Hematopoietic multipotent progenitor cell treated with erythropoietin and hydrocortisone succinate and interleukin-3 and kit ligand, for 6 days (in vitro differentiated cells): ENCODE data around the gene SVEP1.
A peak's percentile ranks its signal among the peaks of the same experiment; 100 is the strongest.

Source experiments
- DNase-seq: peaks from one replicate; pipeline ENCODE4 v3.0.0-alpha.2; 2015

Gene SVEP1

DNA sequence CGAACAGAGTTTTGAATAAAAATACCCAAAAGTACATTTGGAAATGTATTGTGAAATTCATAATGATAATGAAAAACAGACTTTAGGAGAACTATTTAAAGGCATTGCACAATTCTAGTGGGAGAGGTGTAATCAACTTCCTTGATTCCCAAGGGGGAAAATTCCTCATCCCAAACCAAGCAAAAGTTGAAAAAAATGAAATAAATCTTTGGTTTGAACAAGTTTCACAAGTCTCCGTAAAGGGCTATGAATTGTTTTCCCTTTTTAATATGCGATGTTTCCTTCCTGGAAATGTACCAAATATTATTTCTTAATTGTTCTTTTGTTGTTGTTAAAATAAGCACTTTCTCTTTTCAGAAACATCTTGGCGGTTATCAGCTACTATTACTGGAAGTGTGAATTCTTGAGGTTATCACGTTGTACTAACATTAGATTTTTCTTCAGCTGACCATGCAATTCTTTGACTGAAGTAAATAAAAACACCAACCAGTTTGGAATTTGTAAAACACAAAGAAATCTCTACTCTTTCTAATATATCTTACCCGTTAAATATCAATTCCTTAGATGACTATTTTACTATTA, 59.3 kb downstream of the SVEP1 start:
- DNase-seq: no peak

DNA sequence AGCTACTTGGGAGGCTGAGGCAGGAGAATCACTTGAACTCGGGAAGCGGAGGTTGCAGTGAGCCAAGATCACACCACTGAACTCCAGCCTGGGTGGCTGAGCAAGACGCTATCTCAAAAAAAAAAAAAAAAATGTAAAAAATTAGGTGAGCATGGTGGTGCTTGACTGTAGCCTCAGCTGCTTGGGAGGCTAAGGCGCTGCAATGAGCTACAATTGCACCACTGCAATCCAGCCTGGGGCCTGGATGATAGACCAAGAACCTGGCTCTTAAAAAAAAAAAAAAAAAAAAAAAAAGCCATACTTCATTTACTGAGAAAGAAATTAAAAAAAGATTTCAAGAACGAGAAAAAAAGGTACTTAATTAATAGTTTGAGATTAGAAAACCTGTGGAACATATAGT, 62.1 kb downstream of the SVEP1 start:
- DNase-seq: no peak

DNA sequence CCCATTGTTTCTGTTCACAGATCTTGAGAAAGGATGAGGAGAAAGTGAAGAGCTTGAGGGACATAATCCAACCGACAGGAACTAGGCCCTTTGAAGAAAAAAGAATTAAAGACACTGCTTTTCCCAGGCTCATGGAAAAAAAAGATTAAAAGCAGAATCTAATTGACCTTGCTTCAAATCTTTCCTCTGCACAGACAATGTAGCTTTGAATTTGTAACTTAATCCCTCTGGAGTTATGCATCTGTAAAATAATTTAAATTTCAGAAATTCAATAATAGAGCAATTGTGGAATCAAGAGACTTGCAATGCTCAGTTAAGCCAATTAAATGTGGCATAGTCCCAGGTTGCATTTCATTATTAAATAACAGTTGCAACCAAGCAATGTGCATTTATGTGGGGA, 64.6 kb downstream of the SVEP1 start:
- DNase-seq: no peak

DNA sequence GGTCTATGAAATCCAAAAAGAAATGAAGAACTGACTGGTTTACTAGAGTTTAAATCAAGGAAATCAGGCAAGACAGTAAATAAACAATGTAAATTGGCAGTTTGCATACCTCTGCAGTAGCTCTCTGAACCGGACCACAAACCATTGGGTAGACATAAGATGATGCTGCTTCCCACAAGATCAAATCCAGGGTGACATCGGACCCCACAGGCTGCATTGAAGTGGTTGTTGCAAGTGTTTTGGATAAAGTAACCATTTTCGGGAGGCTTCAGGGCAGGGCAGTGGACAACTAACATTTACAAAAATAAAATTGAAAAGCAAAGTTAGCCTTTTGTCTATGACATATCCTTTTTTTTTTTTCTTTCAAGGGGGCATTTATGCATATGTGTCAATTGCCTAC, 66.7 kb downstream of the SVEP1 start:
- no peak for DNase-seq

DNA sequence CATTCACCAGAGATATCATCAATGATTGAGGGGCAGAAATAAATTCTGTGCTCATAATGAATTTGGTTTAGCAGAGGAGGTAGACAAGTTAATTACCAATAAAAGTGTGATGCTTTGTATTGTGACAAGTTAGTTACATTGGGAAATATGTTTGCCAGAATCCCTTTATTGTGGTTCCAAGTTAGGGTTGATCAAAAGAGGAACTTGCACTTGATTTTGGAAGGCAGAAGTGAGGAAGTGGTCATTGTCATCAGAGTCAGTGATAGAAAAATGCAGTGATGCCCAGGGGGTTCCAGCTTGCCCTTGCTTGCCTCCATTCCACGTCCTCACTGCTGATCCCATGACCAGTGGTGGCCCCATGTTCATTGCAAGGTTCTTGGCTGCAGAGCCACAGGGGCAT, 69.7 kb downstream of the SVEP1 start:
- DNase-seq: no peak

DNA sequence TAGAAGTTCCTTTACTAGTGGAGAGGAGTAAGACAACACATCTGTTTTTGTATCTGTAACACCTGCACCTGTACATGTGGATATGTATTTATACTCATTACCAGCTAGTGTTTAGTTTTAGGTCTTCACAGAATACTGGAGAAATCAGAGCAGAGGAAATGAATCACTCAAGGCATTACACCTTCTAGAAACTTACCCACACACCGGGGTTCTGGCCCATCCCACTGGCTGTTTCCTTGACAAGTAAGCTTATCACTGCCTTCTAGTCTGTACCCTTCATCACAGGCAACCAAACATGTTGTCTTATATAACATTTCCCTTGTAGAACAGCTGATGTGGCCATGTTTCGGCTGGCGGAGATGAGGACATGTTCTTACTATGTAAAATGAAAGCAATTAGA, 76.7 kb downstream of the SVEP1 start:
- no peak for DNase-seq

DNA sequence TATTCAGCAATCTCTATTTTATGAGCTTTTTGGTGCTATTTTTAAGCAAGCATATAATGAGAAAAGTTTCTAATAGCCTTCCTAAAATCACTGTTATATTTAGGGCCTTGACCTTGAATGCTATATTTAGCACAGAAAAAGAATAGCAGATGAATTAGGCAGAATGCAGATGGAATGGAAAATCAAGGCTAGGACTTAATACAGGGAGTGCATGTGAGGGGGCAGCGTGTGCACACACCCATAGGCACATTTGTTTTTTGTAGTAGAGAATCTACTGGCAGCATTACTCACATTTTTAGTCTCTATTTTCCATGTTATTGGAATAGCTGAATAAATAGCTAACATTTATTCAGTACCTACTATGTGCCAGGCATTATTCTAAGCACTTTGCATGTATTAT, 79.9 kb downstream of the SVEP1 start:
- DNase-seq: no peak

DNA sequence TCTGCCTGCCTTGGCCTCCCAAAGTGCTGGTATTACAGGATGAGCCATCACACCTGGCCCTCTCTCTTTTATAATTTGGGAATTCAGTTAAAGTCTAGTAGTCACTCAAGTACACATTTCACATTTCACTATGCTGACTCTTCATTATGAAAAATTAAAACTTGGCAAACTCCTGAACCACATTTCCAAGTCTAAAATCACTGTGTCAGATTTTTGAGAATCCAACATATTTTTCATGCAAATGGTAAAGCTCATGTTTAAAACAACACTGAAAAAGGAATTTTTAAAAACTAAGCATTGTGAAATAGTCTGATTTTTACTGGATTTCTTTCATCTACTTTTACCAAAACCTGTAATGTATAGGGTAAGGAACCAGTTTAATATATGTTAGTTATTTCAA, 92.3 kb downstream of the SVEP1 start:
- no peak for DNase-seq

DNA sequence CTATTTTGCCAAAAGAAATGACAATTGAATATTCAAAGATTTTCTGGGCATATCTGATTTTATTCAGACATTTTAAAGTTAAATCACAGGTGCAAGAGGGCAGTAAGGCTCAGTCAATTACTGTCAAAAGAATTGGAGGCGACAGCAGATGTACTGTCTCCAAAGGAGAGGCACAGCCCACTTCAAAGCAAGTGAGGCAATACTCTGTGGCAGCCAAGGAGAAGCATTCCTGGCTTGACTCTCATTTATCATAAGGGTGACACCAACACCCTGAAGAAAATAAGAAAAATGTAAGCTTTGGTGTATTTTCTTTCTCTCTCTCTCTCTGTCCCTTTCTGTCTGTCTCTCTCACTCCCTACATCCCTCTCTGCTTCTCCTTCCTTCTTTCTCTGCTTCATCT, 93.3 kb downstream of the SVEP1 start:
- no peak for DNase-seq

DNA sequence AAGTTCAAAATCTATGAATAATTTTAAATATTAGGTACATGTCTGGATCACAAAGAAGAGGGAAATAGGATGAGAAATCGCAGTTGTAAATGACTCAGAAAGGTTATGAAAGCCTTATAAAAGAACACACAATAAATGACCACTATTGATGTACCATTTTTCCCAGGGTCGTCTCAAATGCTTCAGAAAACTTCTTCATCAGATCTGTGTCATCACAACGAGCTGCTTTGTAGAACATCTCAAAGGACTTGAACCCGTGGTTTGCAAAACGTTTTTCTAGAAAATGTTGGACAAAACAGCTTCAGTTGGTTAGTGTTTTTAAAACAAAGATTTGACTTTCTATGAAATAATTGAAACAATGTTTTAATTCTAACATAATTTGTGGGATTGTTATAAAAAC, 100.1 kb downstream of the SVEP1 start:
- no peak for DNase-seq

DNA sequence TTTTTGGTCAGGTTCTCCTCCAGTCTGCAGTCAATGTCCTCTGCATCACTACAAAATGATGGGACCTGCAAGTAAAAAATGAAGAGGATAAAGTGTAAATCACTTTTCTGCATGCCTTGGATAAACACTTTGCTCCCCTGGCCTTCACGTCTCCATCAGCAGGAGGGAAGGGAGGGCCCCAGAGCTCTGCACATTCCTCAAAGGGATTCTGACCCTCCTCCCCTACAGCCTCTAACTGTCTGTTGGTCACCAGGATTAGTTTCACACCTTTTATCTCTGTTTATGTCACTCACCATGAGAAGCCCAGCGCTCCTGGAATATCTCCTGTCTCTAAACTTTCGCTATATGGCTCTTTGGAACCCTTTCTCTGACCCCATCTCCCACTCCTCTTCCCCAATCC, 103.3 kb downstream of the SVEP1 start:
- no peak for DNase-seq

DNA sequence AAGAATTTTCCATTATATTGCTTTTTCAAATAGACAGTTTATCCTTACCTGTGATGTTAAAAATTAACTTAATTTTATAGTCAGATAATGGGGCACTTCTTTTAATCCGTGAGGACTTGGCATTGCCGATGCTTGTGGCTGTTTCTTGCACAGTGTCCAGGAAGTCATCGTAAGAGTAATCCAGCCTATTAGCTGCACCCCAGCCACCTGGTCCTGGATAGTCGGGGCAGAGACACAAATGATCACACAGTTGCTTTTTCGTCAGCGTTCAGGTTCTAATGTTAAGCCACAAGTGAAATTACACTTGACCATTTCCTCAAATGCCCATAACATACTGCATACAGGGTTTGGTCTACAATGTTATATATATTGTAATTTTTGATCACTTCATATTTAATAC, 107.4 kb downstream of the SVEP1 start:
- DNase-seq: no peak

DNA sequence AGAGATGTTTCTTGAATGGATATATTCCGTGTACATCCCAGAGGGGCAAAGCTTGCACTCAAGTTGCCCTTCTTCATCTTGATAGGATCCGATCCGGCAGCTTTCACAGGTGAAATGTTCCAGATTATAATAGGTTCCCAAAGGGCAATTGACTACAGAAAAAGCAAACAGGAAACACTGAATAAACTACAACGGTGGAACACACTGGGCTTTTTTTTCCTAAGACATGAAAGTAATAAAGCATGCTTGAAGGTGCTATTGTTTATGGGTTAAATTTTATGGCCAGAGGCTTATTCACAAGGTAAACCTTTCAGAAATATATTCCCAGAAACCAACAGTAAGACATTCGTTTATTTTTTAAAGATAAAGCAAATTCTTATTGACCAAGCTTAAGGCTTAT, 110.6 kb downstream of the SVEP1 start:
- no peak for DNase-seq

DNA sequence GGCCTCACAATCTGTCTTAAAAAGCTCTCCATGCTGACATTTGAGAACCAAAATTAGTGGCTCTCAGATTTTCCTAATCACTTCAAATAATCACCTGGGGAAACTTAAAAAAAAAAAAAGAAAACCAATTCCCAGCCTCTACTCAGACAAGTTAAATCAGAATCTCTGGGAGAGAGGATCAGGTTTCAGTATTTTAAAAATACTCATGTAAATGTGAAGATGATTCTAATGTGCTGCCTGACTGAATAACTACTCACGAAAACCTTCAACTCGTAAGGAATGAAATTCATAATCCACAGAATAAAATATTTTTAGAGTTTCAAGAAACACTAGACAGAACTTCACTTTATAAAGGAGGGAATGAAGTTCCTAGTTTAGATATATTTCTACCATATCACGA, 114.4 kb downstream of the SVEP1 start:
- DNase-seq: no peak

DNA sequence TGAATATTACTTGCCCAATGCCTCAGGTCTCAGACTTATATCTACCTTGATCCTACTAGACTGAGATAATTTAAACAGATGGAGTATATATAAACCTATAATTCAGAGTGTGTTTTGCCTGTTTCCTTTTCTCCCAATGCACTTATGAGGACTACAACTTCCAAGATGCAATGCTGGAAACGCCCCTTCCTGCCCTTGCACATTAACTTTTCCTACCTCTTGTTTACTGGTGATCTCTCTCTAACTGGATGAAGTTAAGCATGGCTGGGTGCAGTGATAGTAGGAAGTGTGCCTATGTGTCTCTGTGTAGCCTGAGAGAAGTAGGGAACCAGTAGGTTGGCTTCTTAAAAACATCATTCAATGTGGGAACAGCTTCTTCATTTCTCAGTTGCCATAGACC, 115.2 kb downstream of the SVEP1 start:
- DNase-seq: peak; percentile 8

DNA sequence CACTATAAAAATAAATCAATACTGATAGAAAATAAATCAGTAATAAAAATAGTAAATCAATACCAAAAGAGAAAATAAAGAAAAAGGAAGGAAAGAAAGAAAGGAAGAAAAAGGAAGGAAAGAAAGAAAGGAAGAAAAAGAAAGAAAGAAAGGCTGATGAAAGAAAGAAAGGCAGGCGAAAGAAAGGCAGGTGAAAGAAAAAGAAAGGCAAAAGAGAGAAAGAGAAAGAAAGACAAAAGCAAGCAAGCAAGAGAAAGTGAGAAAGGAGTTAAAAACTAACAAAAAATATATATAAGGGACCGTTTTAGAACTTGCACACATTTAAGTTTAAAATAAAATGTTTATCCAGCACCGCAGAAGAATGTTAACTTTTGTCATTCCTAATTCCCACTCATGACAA, 116.0 kb downstream of the SVEP1 start:
- no peak for DNase-seq

DNA sequence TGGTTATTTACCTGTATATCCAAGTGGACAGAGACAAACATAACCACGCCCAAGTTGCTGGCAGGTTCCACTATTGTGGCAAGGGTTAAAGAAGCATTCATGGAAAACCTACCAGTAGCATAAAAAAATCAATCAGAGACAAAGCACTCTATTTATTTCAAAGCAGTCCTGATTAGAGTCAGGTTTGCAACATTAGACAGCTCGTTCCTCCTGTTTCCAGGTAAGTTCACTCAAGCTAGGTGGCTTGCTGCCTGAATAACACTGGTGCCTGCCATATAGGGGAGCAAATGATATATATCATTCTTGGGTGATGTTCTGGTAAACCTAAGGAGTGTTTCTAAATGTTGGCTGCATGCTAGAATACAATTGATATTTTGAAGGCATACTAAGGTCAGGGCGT, 122.3 kb downstream of the SVEP1 start:
- DNase-seq: no peak

DNA sequence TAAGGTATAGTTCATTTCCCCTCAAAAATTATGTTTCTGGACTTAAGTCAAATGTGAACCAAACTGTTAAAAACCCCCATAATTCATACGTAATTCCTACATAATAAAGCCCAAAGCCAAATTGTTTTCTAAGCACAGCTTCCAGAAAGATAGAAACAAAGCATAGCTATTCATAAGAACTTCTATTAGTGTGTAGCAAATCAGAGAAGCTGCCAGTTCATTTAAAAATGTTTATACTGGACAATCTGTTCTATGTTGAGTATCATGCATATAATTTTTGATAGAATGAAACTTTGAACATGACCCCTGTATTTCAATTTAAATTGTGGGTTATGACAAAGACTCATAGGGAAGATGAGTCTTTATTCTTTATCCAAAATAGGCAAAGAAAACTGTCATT, 122.9 kb downstream of the SVEP1 start:
- DNase-seq: no peak

DNA sequence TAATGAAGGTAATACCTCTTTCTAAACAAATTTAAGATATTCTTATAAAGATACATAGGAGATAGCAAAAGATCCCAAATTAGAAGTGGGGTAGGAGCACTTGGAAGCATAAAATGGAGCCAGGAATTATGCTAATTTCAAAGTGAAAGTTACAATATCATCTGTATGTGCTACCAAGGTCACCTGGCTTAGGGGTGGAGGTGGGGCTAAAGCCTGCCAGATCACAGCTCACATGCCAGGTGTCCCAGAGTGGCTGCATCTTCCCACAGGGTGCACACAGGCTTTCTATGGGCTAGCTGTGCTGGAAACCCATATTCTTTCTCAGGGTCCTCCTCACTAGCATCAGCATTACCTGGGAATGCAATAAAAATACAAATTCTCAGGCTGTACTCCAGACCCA, 123.7 kb downstream of the SVEP1 start:
- no peak for DNase-seq

DNA sequence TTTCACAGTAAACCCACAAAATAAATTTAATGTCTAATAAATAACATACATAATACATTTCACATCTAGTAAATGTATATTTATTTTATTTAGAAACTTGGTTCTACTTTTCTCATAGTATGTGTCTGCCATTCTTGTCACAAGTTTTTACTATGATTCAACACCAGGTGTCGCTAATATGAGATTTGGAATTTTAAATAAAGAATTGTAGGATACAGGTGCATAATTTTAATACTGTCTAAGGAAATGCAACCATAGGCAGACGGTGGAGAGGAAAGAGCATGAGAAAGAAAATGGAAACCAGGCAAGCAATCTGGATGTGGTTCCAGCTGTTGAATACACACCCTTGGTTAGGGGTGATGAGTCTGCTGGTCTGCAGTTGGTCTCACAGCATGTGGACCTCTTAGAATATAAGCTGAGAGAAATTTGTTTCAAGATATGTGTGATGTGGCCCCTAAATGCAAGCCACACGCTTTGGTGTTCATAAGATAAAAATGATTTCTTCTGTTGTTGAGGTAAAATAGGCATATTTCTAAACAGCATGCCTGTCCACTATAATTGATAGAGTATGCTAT, 127.2 kb downstream of the SVEP1 start:
- DNase-seq: peak; percentile 32

DNA sequence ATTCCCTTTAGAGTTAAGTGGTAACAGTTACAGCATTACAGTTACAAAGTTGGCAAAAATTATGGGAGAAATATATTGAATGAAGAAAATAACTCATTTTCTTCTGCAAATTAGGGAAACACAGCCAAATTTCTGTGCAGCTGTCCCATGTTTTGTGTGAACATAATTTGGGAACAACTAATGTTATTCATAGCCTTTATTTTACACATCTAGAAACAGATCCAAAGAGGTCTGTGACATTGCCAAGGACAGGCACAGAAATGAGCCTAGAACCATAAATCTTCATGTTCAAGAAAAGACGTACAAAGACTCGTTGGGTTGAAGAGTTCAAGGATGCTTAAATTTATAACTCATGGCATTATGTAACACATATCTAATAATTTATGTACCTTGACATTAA, 127.8 kb downstream of the SVEP1 start:
- no peak for DNase-seq

DNA sequence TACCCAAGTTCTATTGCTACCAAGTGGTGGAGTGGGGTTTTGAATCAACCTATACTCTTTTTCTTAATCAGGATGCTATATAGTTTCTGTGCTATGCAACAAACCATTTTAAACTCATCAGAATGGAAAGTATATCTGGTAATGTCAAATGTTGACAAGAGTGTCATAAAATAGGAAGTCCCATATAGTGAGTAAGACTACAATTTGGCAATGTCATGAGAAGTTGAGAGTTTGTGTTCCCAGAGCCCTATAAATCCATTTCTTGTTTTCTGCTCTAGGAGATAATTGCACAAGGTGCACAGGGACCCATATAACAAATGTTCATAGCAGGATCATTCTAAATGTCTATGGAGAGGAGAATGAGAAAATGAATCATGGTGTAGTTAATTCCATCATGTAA, 132.1 kb downstream of the SVEP1 start:
- DNase-seq: no peak

DNA sequence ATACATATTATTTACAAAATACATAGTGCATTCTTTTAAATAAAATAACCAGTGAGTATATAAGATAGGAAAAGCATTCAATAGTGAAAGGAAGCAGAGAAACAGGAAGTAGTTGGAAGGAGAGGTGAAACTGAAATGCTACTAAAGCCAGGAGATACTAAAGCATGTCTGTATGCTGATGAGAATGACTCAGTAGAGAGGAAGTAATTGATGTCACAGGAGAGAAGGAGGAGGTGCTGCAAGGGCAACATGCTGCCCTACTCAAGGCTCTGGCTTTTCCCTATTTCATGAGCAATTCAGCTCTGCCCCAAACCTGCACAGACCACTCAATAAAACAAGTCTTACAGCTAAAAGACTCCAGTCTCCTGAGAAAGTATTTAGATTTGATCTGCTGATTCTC, 133.4 kb downstream of the SVEP1 start:
- no peak for DNase-seq

DNA sequence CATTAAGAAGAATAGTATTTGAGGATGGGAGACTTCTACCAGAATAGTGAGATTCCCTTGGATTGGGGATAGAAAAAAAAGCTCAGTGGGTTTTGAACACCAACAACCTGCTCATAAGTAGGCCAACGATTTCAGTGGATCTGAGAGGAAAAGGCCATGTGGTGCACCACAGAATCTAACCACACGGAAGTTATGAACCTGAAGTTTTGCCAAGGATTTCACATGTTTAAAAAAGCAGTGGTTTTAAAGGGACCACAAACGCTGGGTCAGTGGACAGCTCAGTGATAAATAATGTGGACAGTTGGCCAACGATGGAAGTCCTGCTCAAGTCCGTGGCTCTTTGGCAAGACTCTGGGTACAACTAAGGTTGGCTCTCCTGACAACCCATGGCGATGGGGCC, 134.6 kb downstream of the SVEP1 start:
- no peak for DNase-seq

DNA sequence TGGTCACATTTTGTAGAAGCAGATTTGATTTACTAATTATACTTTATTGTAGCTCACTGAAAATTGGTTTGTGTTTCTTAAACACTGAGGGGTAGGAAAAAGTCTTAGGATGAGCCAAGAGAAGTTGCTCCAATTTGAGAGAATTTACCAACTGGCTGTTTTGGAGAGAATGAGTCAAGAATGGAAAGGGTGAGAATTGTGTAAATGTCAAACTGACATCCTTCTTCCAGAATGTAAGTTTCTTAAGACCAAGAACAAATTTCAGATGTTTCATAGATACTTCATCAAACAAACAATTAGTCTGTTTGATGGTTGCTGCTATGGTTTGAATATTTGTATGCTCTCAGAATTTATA, 135.7 kb downstream of the SVEP1 start:
- no peak for DNase-seq
